Stimulated activated CD4-positive, alpha-beta T cell treated with anti-CD3 and anti-CD28 coated beads, TNF-alpha, amount 100 ng/mL, for 24 hours (primary cell): ENCODE data around the gene PPP1R15A.
"Not testable (repeated sequence)": the region's sequence is repeated elsewhere in the genome, so short reads cannot be mapped to it uniquely, and the experiment has no call there.

Experiments
- DNase-seq, 3 experiments: peaks; one replicate each; pipeline ENCODE4 v3.0.0-alpha.2; 2020; ENCODE audit warnings: low read depth in 3 of 3

PPP1R15A gene

GRCh38 chr19:48859711-48860572, 12.3 kb upstream of the PPP1R15A start:
- DNase-seq, result no peak

- DNase-seq, result no peak
Observed at GRCh38 chr19:48861313-48861712, 10.9 kb upstream of the PPP1R15A start.

GRCh38 chr19:48862827-48863226, 9.4 kb upstream of the PPP1R15A start:
- no peak for DNase-seq

- no peak for DNase-seq
Observed at GRCh38 chr19:48866692-48867091, 5.5 kb upstream of the PPP1R15A start.

- DNase-seq, result no peak
Observed at GRCh38 chr19:48867123-48867745, 5.0 kb upstream of the PPP1R15A start.

- DNase-seq, result no peak
Observed at GRCh38 chr19:48867746-48868113, 4.5 kb upstream of the PPP1R15A start.

GRCh38 chr19:48868114-48868886, 3.9 kb upstream of the PPP1R15A start, which contains the start of gene PLEKHA4:
Gene PLEKHA4, minus strand, starts transcription at chr19:48868617. Its CDS starts 997 bp downstream, at chr19:48867620.
- DNase-seq, result no peak

GRCh38 chr19:48870048-48870447, 2.2 kb upstream of the PPP1R15A start:
- DNase-seq, result no peak

- DNase-seq, result not testable (repeated sequence)
Observed at GRCh38 chr19:48871471-48872181, 595 bp upstream of the PPP1R15A start.

GRCh38 chr19:48872884-48873475, 759 bp downstream of the PPP1R15A start:
- DNase-seq, result peak; percentile 44 to 72 (median 65)

GRCh38 chr19:48873476-48874302, 1.5 kb downstream of the PPP1R15A start:
- no peak for DNase-seq

GRCh38 chr19:48874303-48875135, 2.3 kb downstream of the PPP1R15A start:
- no peak for DNase-seq

GRCh38 chr19:48876043-48876981, 4.1 kb downstream of the PPP1R15A start:
- peak in 2 of 3 experiments; percentile 43 to 57 for DNase-seq

- no peak for DNase-seq
Observed at GRCh38 chr19:48877855-48878195, 5.6 kb downstream of the PPP1R15A start.

GRCh38 chr19:48878196-48879024, 6.2 kb downstream of the PPP1R15A start:
- no peak for DNase-seq

GRCh38 chr19:48879025-48879637, 6.9 kb downstream of the PPP1R15A start:
- no peak for DNase-seq

GRCh38 chr19:48879696-48880095, 7.5 kb downstream of the PPP1R15A start:
- not testable (repeated sequence) for DNase-seq
